Epithelial cell of prostate (primary cell): ENCODE results near the gene ARID5B.
A peak's percentile ranks its signal among the peaks of the same experiment; 100 is the strongest.
"Not testable (repeated sequence)": the region's sequence is repeated elsewhere in the genome, so short reads cannot be mapped to it uniquely, and the experiment has no call there.

Source experiments
- DNase-seq: peaks from one replicate; pipeline ENCODE4 v3.0.0-alpha.2; 2011; ENCODE audit warnings: low read depth, low spot score
- H3K27ac ChIP-seq: fragments of 450-650 bp; 2 replicates; pipeline ENCODE4 v1.5.1; 2017; ENCODE audit warnings: mild to moderate bottlenecking

The ARID5B gene, protein sequence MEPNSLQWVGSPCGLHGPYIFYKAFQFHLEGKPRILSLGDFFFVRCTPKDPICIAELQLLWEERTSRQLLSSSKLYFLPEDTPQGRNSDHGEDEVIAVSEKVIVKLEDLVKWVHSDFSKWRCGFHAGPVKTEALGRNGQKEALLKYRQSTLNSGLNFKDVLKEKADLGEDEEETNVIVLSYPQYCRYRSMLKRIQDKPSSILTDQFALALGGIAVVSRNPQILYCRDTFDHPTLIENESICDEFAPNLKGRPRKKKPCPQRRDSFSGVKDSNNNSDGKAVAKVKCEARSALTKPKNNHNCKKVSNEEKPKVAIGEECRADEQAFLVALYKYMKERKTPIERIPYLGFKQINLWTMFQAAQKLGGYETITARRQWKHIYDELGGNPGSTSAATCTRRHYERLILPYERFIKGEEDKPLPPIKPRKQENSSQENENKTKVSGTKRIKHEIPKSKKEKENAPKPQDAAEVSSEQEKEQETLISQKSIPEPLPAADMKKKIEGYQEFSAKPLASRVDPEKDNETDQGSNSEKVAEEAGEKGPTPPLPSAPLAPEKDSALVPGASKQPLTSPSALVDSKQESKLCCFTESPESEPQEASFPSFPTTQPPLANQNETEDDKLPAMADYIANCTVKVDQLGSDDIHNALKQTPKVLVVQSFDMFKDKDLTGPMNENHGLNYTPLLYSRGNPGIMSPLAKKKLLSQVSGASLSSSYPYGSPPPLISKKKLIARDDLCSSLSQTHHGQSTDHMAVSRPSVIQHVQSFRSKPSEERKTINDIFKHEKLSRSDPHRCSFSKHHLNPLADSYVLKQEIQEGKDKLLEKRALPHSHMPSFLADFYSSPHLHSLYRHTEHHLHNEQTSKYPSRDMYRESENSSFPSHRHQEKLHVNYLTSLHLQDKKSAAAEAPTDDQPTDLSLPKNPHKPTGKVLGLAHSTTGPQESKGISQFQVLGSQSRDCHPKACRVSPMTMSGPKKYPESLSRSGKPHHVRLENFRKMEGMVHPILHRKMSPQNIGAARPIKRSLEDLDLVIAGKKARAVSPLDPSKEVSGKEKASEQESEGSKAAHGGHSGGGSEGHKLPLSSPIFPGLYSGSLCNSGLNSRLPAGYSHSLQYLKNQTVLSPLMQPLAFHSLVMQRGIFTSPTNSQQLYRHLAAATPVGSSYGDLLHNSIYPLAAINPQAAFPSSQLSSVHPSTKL

DNA sequence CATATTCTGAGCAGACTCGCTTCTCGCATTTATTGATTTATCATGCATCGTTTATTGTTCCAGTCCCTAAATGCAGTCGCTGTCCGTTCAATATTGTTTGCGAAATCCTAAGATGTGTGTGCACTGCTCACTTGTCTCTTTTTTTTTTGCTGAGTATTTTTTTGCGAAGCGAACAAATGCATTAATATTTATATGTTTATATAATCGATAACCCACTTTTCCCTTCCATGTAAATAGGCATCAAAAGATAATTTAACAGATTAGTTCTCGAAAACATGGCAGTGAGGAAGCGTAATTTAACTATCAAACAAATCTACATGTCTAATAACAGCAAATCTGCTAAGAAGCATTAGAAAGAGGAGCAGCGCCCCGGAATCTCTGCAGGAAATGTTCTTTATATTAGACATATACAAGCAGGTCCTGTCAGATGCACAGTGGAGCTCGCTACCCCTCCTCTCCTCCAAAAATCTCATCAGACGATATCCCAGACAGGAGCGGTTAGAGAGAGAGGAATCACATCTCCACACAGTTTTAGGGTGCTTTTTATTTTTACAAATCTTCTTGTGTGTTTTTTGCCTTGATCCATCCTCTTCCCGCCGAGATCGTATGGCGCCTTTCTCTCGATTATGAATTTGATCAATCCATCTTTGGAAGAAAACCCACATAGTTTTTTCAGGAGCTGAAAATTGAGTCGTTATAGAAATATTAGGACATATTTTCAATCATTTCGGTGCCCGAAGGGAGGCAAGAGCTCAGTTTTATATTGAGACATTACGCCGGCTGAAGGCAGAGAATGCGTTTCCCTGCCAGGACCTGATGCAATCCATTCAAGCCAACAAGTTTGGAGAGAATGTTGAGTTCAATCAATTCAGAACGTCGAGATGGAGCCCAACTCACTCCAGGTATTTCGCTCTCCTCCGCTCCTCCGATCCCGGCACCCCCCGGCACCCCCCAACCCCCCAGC, at the start of gene ARID5B:
Gene ARID5B, plus strand, starts transcription at position 871 of the 964 bp plus-strand sequence. Its CDS starts 11 bp downstream, at position 882.
- no peak for DNase-seq
- H3K27ac ChIP-seq, result peak within 1 kb of the TSS; percentile 96

- H3K27ac ChIP-seq, result no peak overlapping the region
- no peak for DNase-seq
Measured at GRCh38 chr10:61852261-61852660, 49.2 kb upstream of the ARID5B start.

DNA sequence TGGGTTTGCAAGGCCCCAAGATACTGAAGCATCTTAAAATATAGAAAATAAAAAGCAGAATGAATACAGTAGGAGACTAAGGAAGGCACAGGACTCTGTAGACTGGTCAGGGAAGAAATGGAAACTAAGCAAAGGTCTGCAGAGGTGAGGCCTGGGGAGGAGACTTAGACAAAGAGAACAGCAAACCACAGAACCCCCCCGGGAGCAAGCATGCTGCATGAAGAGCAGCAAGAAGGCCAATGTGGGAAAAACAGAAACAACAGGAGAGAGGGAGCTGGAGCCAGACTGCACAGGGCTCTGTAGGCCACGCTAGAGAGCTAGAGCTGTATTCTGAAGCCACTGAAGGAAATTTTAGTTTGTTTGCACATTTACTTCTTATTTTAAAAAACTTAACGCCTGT, 45.7 kb upstream of the ARID5B start:
- DNase-seq, result no peak
- H3K27ac ChIP-seq, result no peak overlapping the region

GRCh38 chr10:61857746-61858145, 43.8 kb upstream of the ARID5B start:
- H3K27ac ChIP-seq, result no peak overlapping the region

DNA sequence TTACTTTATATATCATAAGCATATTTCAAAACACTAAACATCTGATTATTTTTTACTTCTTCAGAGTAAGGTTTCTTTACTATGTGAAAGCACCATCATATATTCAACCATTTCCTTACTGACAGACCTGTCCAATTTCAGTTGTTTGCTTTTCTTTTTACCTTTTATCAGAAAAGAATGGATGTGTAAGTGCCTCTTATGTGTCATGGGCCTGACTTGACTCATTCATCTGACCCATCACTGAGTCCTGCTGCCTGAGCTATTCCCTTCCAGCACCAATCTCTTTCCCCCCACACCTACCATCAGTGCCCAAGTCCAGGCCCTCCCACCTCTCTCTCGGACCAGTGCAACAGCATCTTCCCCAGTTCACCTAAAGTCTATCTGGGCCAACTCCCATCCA, 41.7 kb upstream of the ARID5B start:
- no peak overlapping the region for H3K27ac ChIP-seq
- DNase-seq, result no peak

More at GRCh38 chr10:61857746-61858145, 43.8 kb upstream of the ARID5B start:
- DNase-seq, result no peak

GRCh38 chr10:61860964-61861758, 40.3 kb upstream of the ARID5B start:
- H3K27ac ChIP-seq, result no peak overlapping the region
- no peak for DNase-seq

GRCh38 chr10:61863981-61864380, 37.5 kb upstream of the ARID5B start:
- DNase-seq, result no peak
- no peak overlapping the region for H3K27ac ChIP-seq

DNA sequence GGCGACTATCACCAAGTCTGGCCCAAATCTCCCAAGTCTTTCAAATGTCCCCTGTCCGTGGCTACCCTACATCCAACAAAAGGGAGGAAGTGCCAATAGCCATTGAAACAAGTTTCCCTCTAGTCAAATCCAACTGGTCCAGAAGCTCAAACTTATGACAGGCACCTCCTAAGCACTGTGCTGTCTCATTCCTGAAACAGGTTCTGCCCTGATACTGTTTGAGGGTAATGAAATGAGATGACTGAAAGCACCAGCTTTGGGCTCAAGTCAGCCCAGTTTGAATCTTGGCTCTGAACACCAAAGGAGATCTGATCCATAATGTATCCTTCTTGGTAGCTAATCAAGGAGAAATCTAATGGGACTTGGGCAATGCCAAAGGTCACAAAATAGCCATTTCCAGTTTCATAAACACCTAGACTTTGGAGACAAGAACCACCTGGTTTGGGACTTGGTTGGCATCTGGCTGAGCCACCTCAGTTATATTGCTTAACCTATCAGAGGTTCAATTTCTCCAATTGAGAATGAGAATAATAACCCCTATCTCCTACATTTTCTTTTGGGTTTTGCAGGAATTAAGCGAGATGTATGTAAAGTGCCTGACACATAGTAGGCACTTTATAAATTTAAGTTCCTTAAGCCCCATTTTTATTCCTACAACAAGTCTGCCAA, 34.7 kb upstream of the ARID5B start:
- no peak overlapping the region for H3K27ac ChIP-seq
- no peak for DNase-seq

DNA sequence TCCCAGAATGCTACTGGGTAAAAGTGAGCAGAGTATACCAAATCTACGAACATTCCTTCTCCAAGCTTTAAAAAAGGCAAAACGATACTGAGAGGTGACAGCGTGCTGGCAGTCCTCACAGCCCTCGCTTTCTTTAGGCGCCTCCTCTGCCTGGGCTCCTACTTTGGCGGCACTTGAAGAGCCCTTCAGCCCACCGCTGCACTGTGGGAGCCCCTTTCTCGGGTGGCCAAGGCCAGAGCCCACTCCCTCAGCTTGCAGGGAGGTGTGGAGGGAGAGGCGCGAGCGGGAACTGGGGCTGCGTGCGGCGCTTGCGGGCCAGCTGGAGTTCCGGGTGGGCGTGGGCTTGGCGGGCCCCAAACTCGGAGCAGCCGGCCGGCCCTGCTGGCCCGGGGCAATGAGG, 34.1 kb upstream of the ARID5B start:
- DNase-seq, H3K27ac ChIP-seq: not testable (repeated sequence)

DNA sequence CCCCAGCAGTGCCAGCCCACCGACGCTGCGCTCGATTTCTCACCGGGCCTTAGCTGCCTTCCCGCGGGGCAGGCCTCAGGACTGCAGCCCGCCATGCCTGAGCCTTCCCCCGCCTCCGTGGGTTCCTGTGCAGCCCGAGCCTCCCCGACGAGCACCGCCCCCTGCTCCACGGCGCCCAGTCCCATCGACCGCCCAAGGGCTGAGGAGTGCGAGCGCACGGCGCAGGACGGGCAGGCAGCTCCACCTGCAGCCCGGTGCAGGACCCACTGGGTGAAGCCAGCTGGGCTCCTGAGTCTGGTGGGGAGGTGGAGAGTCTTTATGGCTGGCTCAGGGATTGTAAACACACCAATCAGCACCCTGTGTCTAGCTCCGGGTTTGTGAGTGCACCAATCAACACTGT, 33.7 kb upstream of the ARID5B start:
- not testable (repeated sequence) for H3K27ac ChIP-seq, DNase-seq

DNA sequence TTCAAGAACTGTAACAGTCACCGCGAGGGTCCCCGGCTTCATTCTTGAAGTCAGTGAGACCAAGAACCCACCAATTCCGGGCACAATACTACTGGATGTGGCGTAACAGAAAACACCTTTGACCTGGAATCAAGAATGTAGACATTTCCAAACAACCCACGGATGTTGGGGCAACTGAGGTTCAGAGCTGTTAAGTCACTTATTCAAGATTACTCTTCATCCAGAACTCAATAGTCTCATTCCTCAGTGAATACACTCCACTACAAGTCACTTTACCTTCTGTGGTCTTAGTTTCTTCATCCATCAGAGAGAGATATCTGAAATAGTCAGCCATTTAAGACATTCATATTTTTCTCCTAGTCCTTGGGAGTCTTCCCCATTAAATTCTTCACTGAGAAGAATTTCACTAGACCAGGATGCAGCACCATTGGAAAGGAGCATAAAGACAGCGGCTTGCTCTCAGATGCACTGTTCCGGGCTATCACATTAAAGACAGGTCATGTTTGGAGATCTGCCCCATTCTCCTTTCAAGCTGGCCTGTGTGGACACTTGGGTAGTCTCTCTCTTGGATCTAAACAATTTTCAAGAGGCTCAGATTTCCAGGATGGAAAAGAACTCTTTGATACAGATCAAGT, 32.3 kb upstream of the ARID5B start:
- H3K27ac ChIP-seq, result no peak overlapping the region
- no peak for DNase-seq

GRCh38 chr10:61869774-61870525, 31.5 kb upstream of the ARID5B start:
- H3K27ac ChIP-seq, result no peak overlapping the region
- no peak for DNase-seq

GRCh38 chr10:61870526-61870895, 31.0 kb upstream of the ARID5B start:
- H3K27ac ChIP-seq, result no peak overlapping the region

DNA sequence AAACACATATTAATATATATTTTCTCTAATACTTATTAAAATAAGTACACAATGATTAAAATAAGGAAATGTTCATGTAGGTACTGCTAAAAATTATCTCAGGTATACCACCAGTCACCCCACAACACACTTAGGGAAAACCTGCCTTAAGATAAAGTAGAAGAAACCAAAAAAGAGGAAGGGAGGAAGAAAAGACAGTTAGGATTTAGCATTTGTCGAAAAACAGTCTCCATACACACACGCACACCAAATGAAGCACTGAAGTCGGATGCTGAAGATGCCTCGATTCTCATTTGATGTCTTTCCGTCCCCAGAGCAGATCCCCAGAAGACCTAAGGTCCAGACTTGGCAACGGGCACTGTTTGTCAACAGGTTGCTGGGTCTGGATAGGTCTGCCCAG, 30.0 kb upstream of the ARID5B start:
- DNase-seq, result no peak

More at GRCh38 chr10:61870526-61870895, 31.0 kb upstream of the ARID5B start:
- DNase-seq, result no peak

DNA sequence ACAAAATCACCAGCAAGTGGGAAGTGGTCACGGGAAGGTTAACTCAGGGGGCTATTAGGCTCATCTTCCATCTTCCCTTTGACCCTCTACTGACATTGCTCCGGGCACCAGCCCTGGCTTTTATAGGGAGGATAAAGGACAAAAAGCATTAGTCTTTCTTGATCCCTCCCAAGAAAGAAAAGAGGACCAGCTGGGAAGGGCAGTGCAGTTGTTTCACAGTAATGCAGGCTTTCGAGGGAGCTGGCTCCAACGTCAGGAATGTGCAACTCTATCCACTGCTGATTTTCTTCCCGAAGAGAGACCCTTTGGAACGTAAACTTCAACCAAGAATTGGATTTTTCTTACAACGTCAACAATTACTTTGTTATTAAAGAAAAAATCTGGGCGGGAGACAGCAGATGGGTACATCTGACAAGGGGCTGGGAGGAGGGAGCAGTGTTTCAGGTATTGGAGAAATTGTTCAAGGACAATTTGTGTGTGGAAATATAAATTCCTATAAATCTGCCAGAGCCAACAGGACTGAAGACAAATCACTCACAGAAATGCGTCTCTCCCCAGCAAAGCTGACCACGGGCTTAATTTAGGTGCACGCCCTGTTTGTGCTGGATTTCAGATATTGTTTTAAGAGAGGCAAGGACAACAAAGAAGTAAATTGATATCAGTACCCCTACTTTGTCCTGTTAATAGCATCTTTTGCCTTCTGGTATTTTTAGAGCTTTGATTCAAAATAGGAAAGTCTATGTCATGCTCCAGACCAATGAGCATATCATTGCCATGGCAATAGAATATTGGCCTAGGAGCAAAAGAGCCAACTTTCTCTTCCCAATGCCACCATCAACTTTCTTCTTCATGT, 23.4 kb upstream of the ARID5B start:
- no peak overlapping the region for H3K27ac ChIP-seq
- no peak for DNase-seq

More for the DNA sequence above, 30.0 kb upstream of the ARID5B start:
- H3K27ac ChIP-seq, result no peak overlapping the region

- no peak for DNase-seq
- H3K27ac ChIP-seq, result no peak overlapping the region
Measured at GRCh38 chr10:61878740-61879068, 22.8 kb upstream of the ARID5B start.
